Measurements from ENCODE around the gene SHROOM2. TPM values are rescaled to one million over a fixed set of nuclear protein-coding genes. Genes with fewer than 3 reads are reported as not detected.

Gene SHROOM2
- total RNA-seq, 1 donor from 2014 or later: 1.8 TPM

Other genes with a start within 250 kb of the SHROOM2 start
- gene GPR143, start 20.6 kb upstream of the SHROOM2 start, total RNA-seq: 0.51 and 0.79 TPM in 2 replicates
- not detected in 2 replicates for gene CLDN34, start 180.9 kb downstream of the SHROOM2 start, total RNA-seq